ENCODE measurements around the gene SFXN2. TPM values are rescaled to one million over a fixed set of nuclear protein-coding genes. Genes with fewer than 3 reads are reported as not detected.
"Not testable (repeated sequence)": the region's sequence is repeated elsewhere in the genome, so short reads cannot be mapped to it uniquely, and the experiment has no call there.

Gene SFXN2
- total RNA-seq, 6 experiments from 2014 or later = 7.1 to 29.7 (median 16.5) TPM

GRCh38 chr10:102691285-102692066 lies 23.0 kb upstream of the SFXN2 start:
- Histone ChIP-seq H3K4me3 (no peak overlapping the region), H3K36me3 (no peaks in the 10 kb centered on the region), H3K27ac (no peak overlapping the region), H3K9me3 (no peaks in the 10 kb centered on the region), H3K4me1 (no peaks in the 10 kb centered on the region), H3K27me3 (no peaks in the 10 kb centered on the region)
- TF ChIP-seq CTCF (IDR thresholded peaks at IDR 0.05) (no peak), POLR2A (IDR thresholded peaks at IDR 0.05) (no peak)
- DNase-seq (no peak), ATAC-seq (no peak)
- intact Hi-C loops (cut with DNase I) = no loop called here
- WGBS (ENCODE audit: insufficient coverage, low coverage, low lambda C conversion rate, missing lambda C conversion rate) = 83% methylated on average over 6 of the region's 8 CpGs

- H3K4me1 ChIP-seq; H3K36me3 ChIP-seq; H3K27me3 ChIP-seq; ATAC-seq; DNase-seq; H3K27ac ChIP-seq; H3K9me3 ChIP-seq; H3K4me3 ChIP-seq; intact Hi-C loops (cut with DNase I): not testable (repeated sequence)
- WGBS (ENCODE audit: insufficient coverage, low coverage, low lambda C conversion rate, missing lambda C conversion rate) = 96% methylated on average over 10 of the region's 10 CpGs
Measured at GRCh38 chr10:102695401-102695800, 19.0 kb upstream of the SFXN2 start.

DNA sequence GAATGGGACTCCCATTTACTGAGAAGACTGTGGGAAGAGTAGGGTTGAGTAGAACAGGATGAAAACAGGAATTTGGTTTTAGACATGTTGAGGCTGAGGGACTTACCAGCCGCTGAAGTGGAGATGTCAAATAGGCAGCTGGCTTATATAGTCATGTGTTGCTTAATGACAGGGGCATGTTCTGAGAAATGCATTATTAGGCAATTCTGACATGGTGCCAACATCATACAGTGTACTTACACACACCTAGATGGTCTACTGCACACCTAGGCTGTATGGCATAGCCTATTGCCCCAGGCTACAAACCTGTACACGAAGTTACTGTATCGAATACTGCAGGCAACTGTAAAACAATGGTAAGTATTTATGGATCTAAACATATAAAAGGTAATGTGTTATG lies 17.7 kb upstream of the SFXN2 start:
- intact Hi-C loops (cut with DNase I) = no loop called here
- no peaks in the 10 kb centered on the region for H3K36me3 ChIP-seq
- H3K4me3 ChIP-seq = no peak overlapping the region
- WGBS (ENCODE audit: insufficient coverage, low coverage, low lambda C conversion rate, missing lambda C conversion rate) = 84% methylated on average over 3 of the region's 3 CpGs
- peak in 1 of 4 donors; percentile 29 for ATAC-seq
- H3K4me1 ChIP-seq = no peaks in the 10 kb centered on the region
- no peaks in the 10 kb centered on the region for H3K9me3 ChIP-seq
- no peak overlapping the region for H3K27ac ChIP-seq
- no peaks in the 10 kb centered on the region for H3K27me3 ChIP-seq
- DNase-seq = no peak
- TF ChIP-seq POLR2A (IDR thresholded peaks at IDR 0.05) = no peak
- TF ChIP-seq CTCF (IDR thresholded peaks at IDR 0.05) = no peak

DNA sequence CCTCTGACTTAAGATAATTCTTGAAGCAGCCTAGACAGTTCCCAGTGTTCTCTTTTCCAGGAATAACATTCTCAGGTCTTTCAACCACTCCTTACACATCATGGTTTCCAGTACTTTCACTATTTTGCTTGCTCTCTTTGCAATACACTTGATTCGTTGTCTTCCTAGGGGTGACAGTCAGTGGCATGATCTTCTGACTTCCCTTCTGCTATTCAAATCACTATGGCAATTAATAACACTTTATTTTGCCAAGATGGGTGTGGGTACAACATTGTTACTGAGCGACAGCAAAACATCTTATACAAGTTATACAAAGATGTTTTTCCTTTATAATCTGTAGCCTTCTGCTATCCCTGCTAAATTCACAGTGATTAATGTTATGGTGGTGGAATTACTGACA lies 15.5 kb upstream of the SFXN2 start:
- no peaks in the 10 kb centered on the region for H3K9me3 ChIP-seq
- intact Hi-C loops (cut with DNase I) = no loop called here
- DNase-seq (no peak), ATAC-seq (no peak)
- 83% methylated on average over 2 of the region's 2 CpGs for WGBS (ENCODE audit: insufficient coverage, low coverage, low lambda C conversion rate, missing lambda C conversion rate)
- H3K4me1 ChIP-seq = no peaks in the 10 kb centered on the region
- no peaks in the 10 kb centered on the region for H3K36me3 ChIP-seq
- no peaks in the 10 kb centered on the region for H3K27me3 ChIP-seq
- TF ChIP-seq POLR2A (IDR thresholded peaks at IDR 0.05) (no peak), CTCF (IDR thresholded peaks at IDR 0.05) (no peak)
- H3K27ac ChIP-seq = no peak overlapping the region
- H3K4me3 ChIP-seq = no peak overlapping the region

DNA sequence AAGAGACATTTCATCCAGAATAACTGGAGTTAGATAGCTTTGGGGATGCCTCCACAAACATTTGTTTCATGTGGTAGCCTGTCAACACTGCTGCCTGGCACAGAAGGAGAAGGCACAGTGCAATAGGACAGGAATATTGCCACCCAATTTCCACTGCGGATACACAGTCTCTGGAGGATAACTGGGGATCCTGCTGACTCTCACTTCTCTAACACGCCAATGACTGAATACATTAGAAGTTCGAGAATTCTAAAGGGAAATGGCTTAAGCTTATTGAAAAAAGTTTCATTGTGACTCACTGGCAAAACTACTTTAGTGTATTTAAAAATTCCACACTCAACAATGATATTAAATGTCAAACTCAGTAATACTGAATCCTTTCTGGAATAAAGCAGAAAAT lies 13.2 kb upstream of the SFXN2 start:
- Histone ChIP-seq H3K4me3 (no peak overlapping the region), H3K27me3 (no peaks in the 10 kb centered on the region), H3K36me3 (no peaks in the 10 kb centered on the region), H3K4me1 (no peaks in the 10 kb centered on the region), H3K9me3 (no peaks in the 10 kb centered on the region), H3K27ac (no peak overlapping the region)
- intact Hi-C loops (cut with DNase I) = no loop called here
- 72% methylated on average over 3 of the region's 3 CpGs for WGBS (ENCODE audit: insufficient coverage, low coverage, low lambda C conversion rate, missing lambda C conversion rate)
- ATAC-seq (peak in 1 of 4 donors; percentile 41), DNase-seq (no peak)
- no peak for TF ChIP-seq CTCF (IDR thresholded peaks at IDR 0.05)
- no peak for TF ChIP-seq POLR2A (IDR thresholded peaks at IDR 0.05)

All from right lobe of liver (tissue), 6 donors.